ENCODE data around the gene C5orf15.

The C5orf15 gene

DNA sequence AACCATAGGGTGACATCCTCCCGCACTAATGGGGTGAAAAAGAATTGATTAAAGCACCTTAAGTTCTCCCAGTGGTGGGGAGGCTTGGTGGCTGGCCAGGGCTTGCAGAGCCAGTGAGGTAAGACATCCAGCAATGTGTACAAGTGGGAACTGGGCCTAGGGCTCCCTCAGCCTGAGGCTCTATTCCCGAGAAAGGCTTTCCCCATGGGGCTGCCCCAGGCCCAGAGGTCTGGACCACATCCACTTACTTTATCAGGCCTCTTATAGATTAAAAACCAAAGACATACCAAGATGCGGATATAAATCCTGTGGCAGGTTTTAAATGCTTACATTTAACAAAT lies 35.3 kb downstream of the C5orf15 start:
- no peak overlapping the region for H3K4me3 ChIP-seq (ENCODE audit: low read depth in 1 of 2, low read length in 2 of 2)
- no peaks in the 10 kb centered on the region for H3K36me3 ChIP-seq (ENCODE audit: insufficient read depth, low read length)
- DNase-seq, result no peak
- H3K27me3 ChIP-seq (ENCODE audit: insufficient read depth, low read length, poor library complexity), result peaks cover under 1% of the 10 kb centered on the region
- no peak overlapping the region for H3K9ac ChIP-seq (ENCODE audit: low read depth, low read length)
- H3K4me2 ChIP-seq (ENCODE audit: insufficient read depth, low read length), result no peak overlapping the region
- H3K9me3 ChIP-seq (ENCODE audit: insufficient read depth, low read length, severe bottlenecking), result no peaks in the 10 kb centered on the region
- no peaks in the 10 kb centered on the region for H3K4me1 ChIP-seq (ENCODE audit: insufficient read depth, low read length)
- TF ChIP-seq EZH2 (IDR thresholded peaks at IDR 0.05; ENCODE audit: borderline replicate concordance, low read depth, low read length, severe bottlenecking), result no peak
- TF ChIP-seq, protein P1, sequence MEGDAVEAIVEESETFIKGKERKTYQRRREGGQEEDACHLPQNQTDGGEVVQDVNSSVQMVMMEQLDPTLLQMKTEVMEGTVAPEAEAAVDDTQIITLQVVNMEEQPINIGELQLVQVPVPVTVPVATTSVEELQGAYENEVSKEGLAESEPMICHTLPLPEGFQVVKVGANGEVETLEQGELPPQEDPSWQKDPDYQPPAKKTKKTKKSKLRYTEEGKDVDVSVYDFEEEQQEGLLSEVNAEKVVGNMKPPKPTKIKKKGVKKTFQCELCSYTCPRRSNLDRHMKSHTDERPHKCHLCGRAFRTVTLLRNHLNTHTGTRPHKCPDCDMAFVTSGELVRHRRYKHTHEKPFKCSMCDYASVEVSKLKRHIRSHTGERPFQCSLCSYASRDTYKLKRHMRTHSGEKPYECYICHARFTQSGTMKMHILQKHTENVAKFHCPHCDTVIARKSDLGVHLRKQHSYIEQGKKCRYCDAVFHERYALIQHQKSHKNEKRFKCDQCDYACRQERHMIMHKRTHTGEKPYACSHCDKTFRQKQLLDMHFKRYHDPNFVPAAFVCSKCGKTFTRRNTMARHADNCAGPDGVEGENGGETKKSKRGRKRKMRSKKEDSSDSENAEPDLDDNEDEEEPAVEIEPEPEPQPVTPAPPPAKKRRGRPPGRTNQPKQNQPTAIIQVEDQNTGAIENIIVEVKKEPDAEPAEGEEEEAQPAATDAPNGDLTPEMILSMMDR (IDR thresholded peaks at IDR 0.05; ENCODE audit: borderline replicate concordance, extremely low read depth, low read length, poor library complexity, severe bottlenecking), result no peak
- H3K27ac ChIP-seq (ENCODE audit: low read length), result no peak overlapping the region
- no peaks in the 10 kb centered on the region; the same call in 1 of the 2 replicates for H4K20me1 ChIP-seq (ENCODE audit: insufficient read depth, low read length)
- no peak overlapping the region for H2AFZ ChIP-seq (ENCODE audit: low read depth, low read length)
- no peak for ATAC-seq (ENCODE audit: insufficient read depth, low read depth)
- H3K79me2 ChIP-seq (ENCODE audit: insufficient read depth, low read length), result no peaks in the 10 kb centered on the region

DNA sequence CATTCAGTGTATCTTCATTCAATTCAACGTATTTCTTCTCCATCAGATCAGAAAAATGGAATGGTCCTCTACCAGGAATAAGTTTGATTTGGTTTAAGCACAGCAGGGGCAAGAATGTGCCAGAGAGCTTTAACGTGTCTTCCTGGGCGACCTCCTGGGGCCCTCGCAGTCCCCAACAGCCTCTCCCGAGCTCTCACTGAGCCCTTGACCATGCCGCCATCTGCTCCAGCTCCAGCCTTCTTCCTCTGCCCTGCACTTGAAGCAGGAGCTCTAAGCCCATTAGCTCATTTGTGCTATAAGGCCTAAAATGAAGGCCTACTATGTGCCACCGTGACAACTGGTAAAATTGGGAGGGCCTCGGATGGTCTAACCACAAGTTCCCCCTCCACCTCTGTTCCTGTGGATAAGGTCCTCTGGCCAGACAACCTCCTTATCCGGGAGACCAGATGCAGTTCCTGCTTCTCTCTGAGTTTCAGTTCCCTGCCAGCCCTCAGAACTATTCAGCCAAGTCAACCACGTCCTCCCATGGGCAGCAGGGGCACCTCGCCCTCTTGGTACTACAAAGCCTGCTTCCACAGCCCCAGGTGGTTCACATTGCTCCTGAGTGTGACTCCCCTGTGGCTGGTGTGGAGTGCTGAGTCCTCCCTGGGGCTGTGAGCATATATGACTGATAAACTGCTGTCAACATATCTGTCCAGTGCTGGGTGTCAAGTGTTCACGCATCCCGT lies 35.8 kb downstream of the C5orf15 start:
- no peak overlapping the region for H3K4me3 ChIP-seq (ENCODE audit: low read depth in 1 of 2, low read length in 2 of 2)
- H3K27me3 ChIP-seq (ENCODE audit: insufficient read depth, low read length, poor library complexity), result no peaks in the 10 kb centered on the region
- H3K27ac ChIP-seq (ENCODE audit: low read length), result no peak overlapping the region
- no peak overlapping the region for H3K4me2 ChIP-seq (ENCODE audit: insufficient read depth, low read length)
- TF ChIP-seq, protein P1 (IDR thresholded peaks at IDR 0.05; ENCODE audit: borderline replicate concordance, extremely low read depth, low read length, poor library complexity, severe bottlenecking), result no peak
- DNase-seq, result no peak
- H2AFZ ChIP-seq (ENCODE audit: low read depth, low read length), result no peak overlapping the region
- no peaks in the 10 kb centered on the region for H3K4me1 ChIP-seq (ENCODE audit: insufficient read depth, low read length)
- ATAC-seq (ENCODE audit: insufficient read depth, low read depth), result no peak
- no peaks in the 10 kb centered on the region; the same call in 1 of the 2 replicates for H4K20me1 ChIP-seq (ENCODE audit: insufficient read depth, low read length)
- H3K9ac ChIP-seq (ENCODE audit: low read depth, low read length), result no peak overlapping the region
- no peaks in the 10 kb centered on the region for H3K79me2 ChIP-seq (ENCODE audit: insufficient read depth, low read length)
- no peaks in the 10 kb centered on the region for H3K9me3 ChIP-seq (ENCODE audit: insufficient read depth, low read length, severe bottlenecking)
- H3K36me3 ChIP-seq (ENCODE audit: insufficient read depth, low read length), result no peaks in the 10 kb centered on the region

DNA sequence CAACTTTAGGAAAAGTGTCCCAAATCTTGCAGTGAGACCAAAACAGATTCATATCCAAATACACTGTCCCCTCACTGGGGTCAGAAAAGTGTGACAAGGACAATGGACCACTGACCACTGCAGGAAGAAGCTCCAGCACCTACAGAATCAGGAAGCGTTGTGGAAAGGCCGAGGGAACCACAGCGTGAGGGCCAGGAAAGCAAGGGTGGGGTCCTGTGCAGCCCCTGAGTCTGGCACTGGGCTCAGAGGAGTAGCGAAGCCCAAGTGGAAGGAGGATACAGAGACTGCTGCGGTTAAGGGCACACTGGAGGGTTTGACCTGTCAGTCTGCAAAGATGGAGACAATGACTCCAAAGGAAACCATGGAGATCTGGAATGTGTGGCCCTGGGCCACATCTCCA lies 36.9 kb downstream of the C5orf15 start:
- Histone ChIP-seq H3K27me3 (ENCODE audit: insufficient read depth, low read length, poor library complexity) (no peaks in the 10 kb centered on the region), H4K20me1 (ENCODE audit: insufficient read depth, low read length) (no peaks in the 10 kb centered on the region; the same call in 1 of the 2 replicates), H3K9ac (ENCODE audit: low read depth, low read length) (no peak overlapping the region), H2AFZ (ENCODE audit: low read depth, low read length) (no peak overlapping the region), H3K36me3 (ENCODE audit: insufficient read depth, low read length) (no peaks in the 10 kb centered on the region), H3K79me2 (ENCODE audit: insufficient read depth, low read length) (no peaks in the 10 kb centered on the region), H3K4me2 (ENCODE audit: insufficient read depth, low read length) (no peak overlapping the region), H3K27ac (ENCODE audit: low read length) (no peak overlapping the region), H3K4me3 (ENCODE audit: low read depth in 1 of 2, low read length in 2 of 2) (no peak overlapping the region), H3K9me3 (ENCODE audit: insufficient read depth, low read length, severe bottlenecking) (no peaks in the 10 kb centered on the region), H3K4me1 (ENCODE audit: insufficient read depth, low read length) (no peaks in the 10 kb centered on the region)
- DNase-seq (no peak), ATAC-seq (ENCODE audit: insufficient read depth, low read depth) (no peak)
- TF ChIP-seq, protein P1 (IDR thresholded peaks at IDR 0.05; ENCODE audit: borderline replicate concordance, extremely low read depth, low read length, poor library complexity, severe bottlenecking), result no peak
- no peak for TF ChIP-seq EZH2 (IDR thresholded peaks at IDR 0.05; ENCODE audit: borderline replicate concordance, low read depth, low read length, severe bottlenecking)

DNA sequence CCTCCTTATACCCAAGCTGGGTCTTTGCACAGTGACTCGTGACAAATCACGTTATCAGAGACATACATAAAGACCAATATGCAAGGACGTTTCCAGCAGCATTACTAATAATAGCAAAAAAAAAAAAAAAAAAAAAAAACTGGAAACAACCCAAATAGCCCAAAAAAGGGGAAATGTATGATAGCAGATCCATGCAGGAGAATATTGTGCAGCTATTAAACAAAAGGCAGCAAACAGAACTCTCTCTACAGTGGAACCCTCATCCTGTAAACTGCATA lies 37.7 kb downstream of the C5orf15 start:
- no peak for DNase-seq
- Histone ChIP-seq H3K4me1 (ENCODE audit: insufficient read depth, low read length) (no peaks in the 10 kb centered on the region), H2AFZ (ENCODE audit: low read depth, low read length) (no peak overlapping the region)

More for the DNA sequence above, 37.7 kb downstream of the C5orf15 start:
- Histone ChIP-seq H3K27ac (ENCODE audit: low read length) (no peak overlapping the region), H3K4me2 (ENCODE audit: insufficient read depth, low read length) (no peak overlapping the region), H3K9ac (ENCODE audit: low read depth, low read length) (no peak overlapping the region), H3K4me3 (ENCODE audit: low read depth in 1 of 2, low read length in 2 of 2) (no peak overlapping the region), H4K20me1 (ENCODE audit: insufficient read depth, low read length) (no peaks in the 10 kb centered on the region; the same call in none of the 2 replicates), H3K79me2 (ENCODE audit: insufficient read depth, low read length) (no peaks in the 10 kb centered on the region), H3K36me3 (ENCODE audit: insufficient read depth, low read length) (no peaks in the 10 kb centered on the region), H3K27me3 (ENCODE audit: insufficient read depth, low read length, poor library complexity) (no peaks in the 10 kb centered on the region), H3K9me3 (ENCODE audit: insufficient read depth, low read length, severe bottlenecking) (no peaks in the 10 kb centered on the region)
- no peak for ATAC-seq (ENCODE audit: insufficient read depth, low read depth)
- no peak for TF ChIP-seq EZH2 (IDR thresholded peaks at IDR 0.05; ENCODE audit: borderline replicate concordance, low read depth, low read length, severe bottlenecking)
- TF ChIP-seq, protein P1 (IDR thresholded peaks at IDR 0.05; ENCODE audit: borderline replicate concordance, extremely low read depth, low read length, poor library complexity, severe bottlenecking), result no peak
